ENCODE measurements around the gene KRT33A.
"Not testable (repeated sequence)": the region's sequence is repeated elsewhere in the genome, so short reads cannot be mapped to it uniquely, and the experiment has no call there.

Gene KRT33A

GRCh38 chr17:41360296-41360995 is 9.8 kb upstream of the KRT33A start:
- no peak for DNase-seq

- DNase-seq = no peak
Observed at GRCh38 chr17:41354536-41354935, 3.9 kb upstream of the KRT33A start.

- no peak for DNase-seq
Observed at GRCh38 chr17:41352597-41353366, 2.2 kb upstream of the KRT33A start.

- no peak for DNase-seq
Observed at GRCh38 chr17:41351177-41351576, 549 bp upstream of the KRT33A start.

- DNase-seq = no peak
Observed at GRCh38 chr17:41347869-41348760, 2.5 kb downstream of the KRT33A start.

GRCh38 chr17:41346421-41346820 is 4.2 kb downstream of the KRT33A start:
- not testable (repeated sequence) for DNase-seq

- no peak for DNase-seq
Observed at GRCh38 chr17:41345992-41346391, 4.6 kb downstream of the KRT33A start.

- no peak for DNase-seq
Observed at GRCh38 chr17:41343029-41343428, 7.6 kb downstream of the KRT33A start.

- DNase-seq = no peak
Observed at GRCh38 chr17:41340934-41341861, 9.4 kb downstream of the KRT33A start.

GRCh38 chr17:41340494-41340893 is 10.1 kb downstream of the KRT33A start:
- DNase-seq = no peak

- DNase-seq = no peak
Observed at GRCh38 chr17:41339571-41340172, 11.0 kb downstream of the KRT33A start.

GRCh38 chr17:41338961-41339485 is 11.6 kb downstream of the KRT33A start:
- DNase-seq = no peak

- DNase-seq = no peak
Observed at GRCh38 chr17:41335747-41336146, 14.9 kb downstream of the KRT33A start.

GRCh38 chr17:41334385-41335305 is 16.0 kb downstream of the KRT33A start:
- no peak for DNase-seq

- no peak for DNase-seq
Observed at GRCh38 chr17:41333836-41334235, 16.8 kb downstream of the KRT33A start.

GRCh38 chr17:41333098-41333497 is 17.5 kb downstream of the KRT33A start:
- no peak for DNase-seq

GRCh38 chr17:41332239-41332638 is 18.4 kb downstream of the KRT33A start:
- no peak for DNase-seq

- no peak for DNase-seq
Observed at GRCh38 chr17:41331606-41332005, 19.0 kb downstream of the KRT33A start.

GRCh38 chr17:41329279-41329948 is 21.2 kb downstream of the KRT33A start:
- peak; percentile 55 for DNase-seq

GRCh38 chr17:41328207-41328606 is 22.4 kb downstream of the KRT33A start:
- DNase-seq = no peak
